Measurements from ENCODE around the gene VAV3. TPM values are rescaled to one million over a fixed set of nuclear protein-coding genes. Genes with fewer than 3 reads are reported as not detected.

Gene VAV3
- polyA plus RNA-seq, 1 donor (not counting 4 experiments of a cell fraction or from before 2014, with no cell fraction given) = 19.6 TPM

DNA sequence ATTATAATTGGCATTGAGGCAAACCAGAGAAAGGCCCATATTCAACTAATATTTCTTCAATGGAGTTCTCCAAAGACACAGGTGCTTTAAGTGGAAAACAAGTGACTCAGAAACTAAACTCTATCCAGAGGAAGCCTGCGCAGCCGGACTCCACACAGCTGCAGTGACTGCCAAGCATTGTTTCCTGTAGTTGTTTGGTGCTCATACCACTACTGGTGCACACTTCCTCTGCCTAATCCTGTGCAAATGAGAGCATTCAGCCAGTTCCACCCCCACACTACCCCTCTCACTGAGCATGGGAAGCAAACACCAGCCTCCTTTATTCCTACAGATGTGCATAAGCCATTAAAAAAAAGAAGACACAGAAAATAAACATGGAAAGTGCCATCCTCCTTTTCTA lies 102.9 kb downstream of the VAV3 start:
- Histone ChIP-seq H3K27ac (ENCODE audit: control insufficient read depth, insufficient read depth, low read length) (no peak overlapping the region), H3K36me3 (ENCODE audit: control insufficient read depth in 2 of 2, extremely low read depth in 1 of 2, insufficient read depth in 2 of 2, low read length in 2 of 2) (no peaks in the 10 kb centered on the region), H2AFZ (ENCODE audit: control insufficient read depth, low read length) (no peak overlapping the region), H3K9me3 (ENCODE audit: control insufficient read depth, low read depth, low read length) (no peaks in the 10 kb centered on the region), H3K4me2 (ENCODE audit: control insufficient read depth, extremely low read depth, insufficient read depth, low read depth, low read length) (no peak overlapping the region), H3K9ac (ENCODE audit: control insufficient read depth, extremely low read depth, insufficient read depth, low read length) (no peak overlapping the region), H4K20me1 (ENCODE audit: control insufficient read depth, extremely low read depth, insufficient read depth, low read length) (no peaks in the 10 kb centered on the region), H3K4me1 (ENCODE audit: control insufficient read depth, extremely low read depth, insufficient read depth, low read length) (no peaks in the 10 kb centered on the region), H3K9me1 (ENCODE audit: control insufficient read depth, extremely low read depth, insufficient read depth, low read length) (no peaks in the 10 kb centered on the region), H3K79me2 (ENCODE audit: control insufficient read depth, insufficient read depth, low read length) (no peaks in the 10 kb centered on the region), H3K4me3 (ENCODE audit: control insufficient read depth in 2 of 3, extremely low read depth in 1 of 3, insufficient read depth in 2 of 3, low read depth in 1 of 3, low read length in 3 of 3) (no peak overlapping the region), H3K27me3 (ENCODE audit: control insufficient read depth, extremely low read depth, insufficient read depth, low read length) (no peaks in the 10 kb centered on the region)
- FAIRE-seq (no peak), DNase-seq (ENCODE audit: low read depth, low spot score) (no peak)
- no peak for TF ChIP-seq CTCF (optimal IDR thresholded peaks at IDR 0.05 in 1 of 3, IDR thresholded peaks at IDR 0.05 in 1 of 3, conservative IDR thresholded peaks at IDR 0.05 in 1 of 3; ENCODE audit: extremely low read depth in 1 of 3, insufficient read depth in 2 of 3, low read length in 3 of 3)
- TF ChIP-seq EZH2 (IDR thresholded peaks at IDR 0.05; ENCODE audit: low read length) = no peak
- dilution Hi-C loops (cut with MboI; ENCODE audit: extremely low pct_ligation_motif_present, low sequenced_read_pairs) = no loop called here

DNA sequence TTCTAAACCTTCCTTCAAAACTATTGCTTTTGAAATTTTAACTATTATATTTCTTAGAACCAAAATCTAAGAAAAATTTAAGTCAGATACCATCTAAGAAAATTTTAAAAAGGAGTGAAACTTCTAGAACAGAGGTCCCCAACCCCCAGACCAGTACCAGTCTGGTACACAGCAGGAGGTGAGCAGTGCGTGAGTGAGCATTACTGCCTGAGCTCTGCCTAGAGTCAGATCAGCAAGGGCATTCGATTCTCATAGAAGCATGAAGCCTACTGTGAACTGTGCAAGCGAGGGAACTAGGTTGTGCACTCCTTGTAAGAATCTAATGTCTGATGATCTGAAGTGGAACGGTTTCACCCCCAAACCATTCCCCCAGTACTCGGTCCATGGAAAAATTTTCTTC lies 106.7 kb downstream of the VAV3 start:
- Histone ChIP-seq H3K4me1 (ENCODE audit: control insufficient read depth, extremely low read depth, insufficient read depth, low read length) (no peaks in the 10 kb centered on the region), H3K4me2 (ENCODE audit: control insufficient read depth, extremely low read depth, insufficient read depth, low read depth, low read length) (no peak overlapping the region), H3K79me2 (ENCODE audit: control insufficient read depth, insufficient read depth, low read length) (no peaks in the 10 kb centered on the region), H3K27me3 (ENCODE audit: control insufficient read depth, extremely low read depth, insufficient read depth, low read length) (no peaks in the 10 kb centered on the region), H2AFZ (ENCODE audit: control insufficient read depth, low read length) (no peak overlapping the region), H3K9ac (ENCODE audit: control insufficient read depth, extremely low read depth, insufficient read depth, low read length) (no peak overlapping the region), H4K20me1 (ENCODE audit: control insufficient read depth, extremely low read depth, insufficient read depth, low read length) (no peaks in the 10 kb centered on the region), H3K9me3 (ENCODE audit: control insufficient read depth, low read depth, low read length) (no peaks in the 10 kb centered on the region), H3K36me3 (ENCODE audit: control insufficient read depth in 2 of 2, extremely low read depth in 1 of 2, insufficient read depth in 2 of 2, low read length in 2 of 2) (no peaks in the 10 kb centered on the region), H3K4me3 (ENCODE audit: control insufficient read depth in 2 of 3, extremely low read depth in 1 of 3, insufficient read depth in 2 of 3, low read depth in 1 of 3, low read length in 3 of 3) (no peak overlapping the region), H3K9me1 (ENCODE audit: control insufficient read depth, extremely low read depth, insufficient read depth, low read length) (no peaks in the 10 kb centered on the region), H3K27ac (ENCODE audit: control insufficient read depth, insufficient read depth, low read length) (no peak overlapping the region)
- dilution Hi-C loops (cut with MboI; ENCODE audit: extremely low pct_ligation_motif_present, low sequenced_read_pairs) = no loop called here
- FAIRE-seq = no peak
- DNase-seq (ENCODE audit: low read depth, low spot score) = no peak
- TF ChIP-seq EZH2 (IDR thresholded peaks at IDR 0.05; ENCODE audit: low read length) (no peak), CTCF (optimal IDR thresholded peaks at IDR 0.05 in 1 of 3, IDR thresholded peaks at IDR 0.05 in 1 of 3, conservative IDR thresholded peaks at IDR 0.05 in 1 of 3; ENCODE audit: extremely low read depth in 1 of 3, insufficient read depth in 2 of 3, low read length in 3 of 3) (no peak)
